SH-SY5Y (cell line): ENCODE results near the gene CD34.

Experiments
- GATA2 ChIP-seq: IDR thresholded peaks from 2 replicates; pipeline ENCODE4 v1.6.1; 2011; ENCODE audit warnings: mild to moderate bottlenecking, low read depth, low read length
- GATA3 ChIP-seq: IDR thresholded peaks from 2 replicates; pipeline ENCODE4 v1.6.1; 2011; ENCODE audit warnings: low read depth, mild to moderate bottlenecking, low read length, moderate library complexity

Gene CD34

GRCh38 chr1:207910591-207911354 is at the start of gene CD34:
TSS of gene CD34 (minus strand) at chr1:207911125. CDS start at chr1:207911080, 45 bp downstream.
- TF ChIP-seq GATA2: no peak
- TF ChIP-seq GATA3: no peak

GRCh38 chr1:207960346-207960745 is 49.4 kb upstream of the CD34 start:
- TF ChIP-seq GATA3 (no peak), GATA2 (no peak)

GRCh38 chr1:207959910-207960309 is 49.0 kb upstream of the CD34 start:
- TF ChIP-seq GATA3: no peak
- TF ChIP-seq GATA2: no peak

DNA sequence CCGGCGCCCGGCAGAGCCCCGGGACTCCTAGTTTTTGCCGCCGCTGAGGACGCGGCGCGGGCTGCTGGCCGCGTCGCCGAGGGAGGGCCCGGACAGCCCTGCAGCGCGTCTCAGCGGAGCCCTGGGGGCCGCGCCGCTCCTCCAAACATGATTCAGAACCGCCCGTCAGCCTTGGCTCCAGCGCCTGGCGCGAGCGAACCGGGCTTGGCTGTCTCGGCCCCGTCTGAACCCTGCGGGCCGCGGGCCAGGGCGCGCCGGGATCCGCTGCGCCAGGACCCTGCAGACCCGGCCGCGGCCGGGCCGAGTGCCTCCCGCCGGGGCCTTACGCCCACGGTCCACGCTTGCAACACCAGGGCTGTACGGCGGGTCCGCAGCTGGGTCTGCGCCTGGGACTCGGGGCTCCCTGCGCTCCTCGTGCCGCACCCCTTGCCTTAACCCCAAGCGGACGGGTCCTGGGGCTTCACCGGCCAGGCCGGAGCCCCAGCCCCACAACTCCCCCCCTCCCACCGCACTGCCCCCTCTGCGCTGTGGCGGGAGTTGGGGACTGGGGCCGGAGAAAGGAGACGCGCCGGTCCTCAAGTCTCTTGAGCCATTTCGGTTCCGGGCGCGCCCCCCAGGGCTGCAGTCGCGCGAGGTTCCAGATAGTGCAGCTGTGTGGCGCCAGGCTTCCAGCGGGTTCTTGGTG is 48.4 kb upstream of the CD34 start:
- TF ChIP-seq GATA3 (no peak), GATA2 (no peak)

DNA sequence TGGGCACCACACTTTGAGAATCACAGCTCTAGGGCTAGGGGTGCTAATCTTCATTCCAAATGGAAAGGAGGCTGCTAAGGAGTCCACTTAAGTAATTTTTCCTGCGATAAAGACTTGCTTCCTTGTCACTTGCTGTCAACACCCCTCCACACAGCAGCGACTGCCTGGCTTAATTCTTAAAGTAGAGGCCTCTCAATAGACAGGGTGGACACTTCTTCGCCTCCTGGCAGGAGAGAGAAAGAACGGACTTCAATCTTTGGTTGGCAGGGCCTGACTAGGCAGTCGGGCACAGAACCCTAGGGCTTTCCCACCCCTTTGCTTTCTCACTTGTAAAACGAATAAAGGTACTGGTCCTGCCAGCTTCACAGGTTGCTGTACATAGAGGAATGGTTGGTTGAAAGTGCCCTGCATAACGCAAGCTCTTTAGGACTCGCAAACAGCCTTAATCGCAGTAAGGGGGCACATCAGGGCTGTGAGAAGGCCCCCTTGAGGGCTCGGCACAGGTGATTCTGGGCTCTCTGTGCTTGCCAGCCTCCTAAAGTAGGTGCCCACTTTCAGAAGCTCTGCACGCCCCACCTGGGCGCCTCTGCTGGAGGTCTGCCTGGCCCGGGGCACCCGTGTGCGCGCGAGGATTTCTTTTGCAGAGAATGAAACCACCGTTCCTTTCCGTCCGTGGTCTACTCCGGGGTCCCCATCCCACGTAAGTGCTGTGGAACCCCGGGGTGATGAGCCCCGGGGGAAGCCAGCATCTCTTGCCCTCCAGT is 47.6 kb upstream of the CD34 start:
- TF ChIP-seq GATA2 (no peak), GATA3 (no peak)

DNA sequence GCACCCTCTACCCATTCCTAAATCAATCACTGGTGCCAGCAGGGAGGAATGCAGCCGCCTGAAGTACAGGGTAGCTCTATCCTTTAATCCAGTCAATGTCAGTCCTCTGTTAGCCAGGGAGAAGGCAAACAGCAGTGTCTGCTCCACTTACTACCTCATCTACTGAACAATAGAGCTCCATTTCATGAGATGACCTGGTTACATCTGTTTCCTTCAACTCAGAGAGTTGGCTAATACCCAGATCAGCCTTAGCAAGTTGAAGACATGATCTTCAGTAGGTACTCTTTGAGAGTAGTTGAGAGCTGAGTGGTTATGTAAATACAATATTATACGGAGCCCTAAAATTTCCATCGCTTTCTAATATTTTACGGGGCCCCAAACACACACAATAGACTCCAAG is 46.1 kb upstream of the CD34 start:
- no peak for TF ChIP-seq GATA2
- no peak for TF ChIP-seq GATA3

DNA sequence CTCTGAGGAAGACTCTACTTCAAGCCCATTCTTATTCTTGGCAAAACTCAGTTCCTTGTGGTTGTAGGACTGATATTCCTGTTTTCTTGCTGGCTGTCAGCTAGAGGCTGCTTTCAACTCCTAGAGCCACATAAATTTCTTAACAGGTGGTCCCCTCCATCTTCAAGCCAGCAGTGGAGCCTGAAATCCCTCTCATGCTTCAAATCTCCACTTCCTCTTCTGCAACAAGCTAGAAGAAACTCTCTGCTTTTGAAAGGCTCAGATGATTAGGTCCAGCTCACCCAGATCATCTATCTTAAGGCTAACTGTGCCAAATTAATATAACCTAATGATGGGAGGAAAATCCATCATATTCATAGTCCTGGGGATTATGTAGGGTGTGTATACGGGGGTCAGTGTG is 43.2 kb upstream of the CD34 start:
- TF ChIP-seq GATA2: no peak
- no peak for TF ChIP-seq GATA3

- TF ChIP-seq GATA3 (no peak), GATA2 (no peak)
Observed at GRCh38 chr1:207952617-207953542, 42.0 kb upstream of the CD34 start.

GRCh38 chr1:207951652-207952051 is 40.7 kb upstream of the CD34 start:
- no peak for TF ChIP-seq GATA2

GRCh38 chr1:207950750-207951149 is 39.8 kb upstream of the CD34 start:
- TF ChIP-seq GATA2 (no peak), GATA3 (no peak)

DNA sequence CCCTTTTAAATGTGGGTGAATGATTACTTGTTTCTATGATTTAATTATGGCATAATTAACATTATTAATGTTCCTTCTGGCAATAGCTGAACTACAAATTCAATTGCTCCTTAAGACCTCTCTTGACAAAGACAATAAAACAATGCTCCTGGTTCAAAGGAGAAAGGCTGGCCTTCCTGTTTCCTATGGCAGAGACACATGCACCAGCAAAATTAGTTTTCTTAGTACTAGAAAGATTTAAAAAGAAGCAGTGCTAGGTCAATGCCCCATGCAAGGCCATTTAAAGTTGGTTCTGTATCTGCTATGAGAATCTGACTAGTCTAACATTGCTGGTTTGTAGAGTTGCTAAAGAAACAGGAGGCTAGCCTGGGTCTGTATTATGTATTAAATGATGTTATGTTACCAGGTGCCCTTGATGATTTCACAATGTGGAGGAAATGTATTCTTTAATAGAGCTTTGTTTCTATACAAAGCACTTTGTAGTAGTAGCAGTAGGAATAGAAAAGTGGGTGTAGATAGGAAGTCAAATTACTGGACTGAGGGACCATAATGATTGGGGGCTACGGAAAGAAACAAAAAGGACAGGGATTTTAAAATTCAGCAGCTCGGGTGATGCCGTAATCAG is 38.8 kb upstream of the CD34 start:
- TF ChIP-seq GATA3 (no peak), GATA2 (no peak)

- no peak for TF ChIP-seq GATA3
- TF ChIP-seq GATA2: no peak
Observed at GRCh38 chr1:207948536-207949250, 37.8 kb upstream of the CD34 start.

DNA sequence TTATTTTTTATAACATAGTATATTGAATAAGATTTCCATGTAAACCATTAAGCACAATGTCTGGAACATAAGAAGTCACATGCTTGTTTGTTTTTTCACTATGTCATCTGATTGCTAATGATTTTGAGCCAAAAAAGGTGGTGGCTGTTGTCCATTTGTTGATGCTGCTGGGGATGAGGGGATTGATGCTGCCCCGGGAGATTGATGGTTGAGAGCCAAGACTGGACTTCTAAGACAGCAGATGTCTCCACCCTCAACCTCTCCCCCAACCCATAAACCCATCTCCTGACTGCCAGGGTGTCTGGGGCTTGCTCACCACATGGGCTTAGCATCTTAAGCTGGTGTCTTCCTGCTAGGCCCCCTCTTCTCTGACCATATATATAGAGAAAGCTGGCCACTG is 35.8 kb upstream of the CD34 start:
- TF ChIP-seq GATA3: no peak
- no peak for TF ChIP-seq GATA2

- TF ChIP-seq GATA3 (no peak), GATA2 (no peak)
Observed at GRCh38 chr1:207944571-207944970, 33.6 kb upstream of the CD34 start.

DNA sequence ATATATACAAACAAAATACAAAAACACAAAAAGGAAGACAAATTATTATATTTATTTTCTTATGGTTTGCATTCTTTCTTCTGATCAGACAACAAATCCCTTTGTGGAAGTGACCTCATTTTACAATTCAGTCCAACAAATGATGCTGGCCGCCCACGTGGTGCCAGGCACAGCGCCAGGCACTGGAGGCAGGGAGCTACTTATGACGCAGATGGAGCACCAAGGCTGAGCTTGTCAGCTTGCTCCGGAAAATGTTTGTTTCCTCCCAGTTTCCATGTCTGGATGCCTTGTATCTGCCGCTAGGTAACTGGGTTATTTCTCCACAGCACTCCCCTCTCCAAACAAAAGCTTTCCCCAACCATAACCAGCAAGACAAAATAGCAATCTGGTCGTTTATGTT is 30.7 kb upstream of the CD34 start:
- TF ChIP-seq GATA3 (no peak), GATA2 (no peak)
